Hematopoietic multipotent progenitor cell treated with erythropoietin and hydrocortisone succinate and interleukin-3 and kit ligand, for 15 days (in vitro differentiated cells): Measurements from ENCODE around the gene SMYD4.
"Not testable (repeated sequence)": the region's sequence is repeated elsewhere in the genome, so short reads cannot be mapped to it uniquely, and the experiment has no call there.

Source experiments
- DNase-seq: peaks from one replicate; pipeline ENCODE4 v3.0.0-alpha.2; 2015; ENCODE audit warnings: low spot score

SMYD4 gene

DNA sequence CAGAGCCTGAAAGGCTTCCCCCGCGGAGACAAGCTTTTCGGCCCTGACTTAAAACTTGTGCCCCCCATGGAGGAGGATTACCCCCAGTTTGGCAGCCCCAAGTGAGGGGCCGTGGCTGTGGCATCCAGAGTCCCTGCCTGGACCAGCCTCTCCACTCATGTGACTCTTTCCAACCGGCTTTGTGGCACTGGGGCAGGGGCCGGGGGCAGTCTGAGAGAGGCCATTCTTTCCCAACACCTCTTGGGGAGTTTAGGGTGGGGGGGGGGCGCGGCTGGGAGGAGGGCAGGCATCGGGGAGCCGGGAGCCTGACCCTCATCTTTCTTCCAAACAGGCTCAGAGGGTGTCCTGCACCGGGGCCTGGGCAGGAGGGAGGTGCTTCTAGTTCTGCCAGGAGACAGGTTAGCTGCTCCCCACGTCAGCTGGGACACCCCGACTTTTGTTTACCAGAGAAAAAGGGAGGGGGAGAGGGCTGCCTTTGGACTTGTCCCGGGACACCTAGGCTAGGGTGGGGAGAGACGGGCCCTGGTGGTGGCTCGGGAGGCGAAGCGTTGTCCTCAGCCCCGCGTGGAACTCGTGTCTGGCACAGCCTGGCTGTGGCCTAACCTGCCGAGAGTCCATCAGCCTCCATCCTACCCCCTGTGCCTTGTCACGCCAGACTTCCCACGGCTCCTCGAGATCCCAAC, 75.1 kb downstream of the SMYD4 start:
- DNase-seq, result no peak

- DNase-seq, result no peak
These were observed 75.8 kb downstream of the SMYD4 start for GRCh38 chr17:1753767-1754429.

GRCh38 chr17:1752425-1753262, 77.1 kb downstream of the SMYD4 start:
- DNase-seq, result no peak

DNA sequence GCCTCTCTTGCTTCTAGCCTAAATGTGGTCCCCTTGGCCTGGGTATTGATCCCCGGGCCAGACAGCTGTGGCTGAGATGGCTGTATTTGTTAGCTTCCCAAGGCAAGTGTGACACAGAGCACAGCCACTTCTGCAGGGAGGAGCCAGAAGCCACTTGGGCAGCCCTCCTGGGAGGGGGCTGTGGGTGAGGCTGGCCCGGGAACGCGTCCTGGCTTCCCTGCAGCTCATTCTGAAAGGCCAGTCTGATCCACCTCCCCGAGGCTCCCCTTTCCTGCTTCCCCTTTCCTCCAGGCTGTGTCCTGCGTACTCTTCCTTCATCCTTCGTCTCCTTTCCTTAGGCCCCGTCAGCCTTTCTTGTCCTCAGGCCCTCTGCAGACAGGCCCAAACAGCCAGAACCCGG, 79.1 kb downstream of the SMYD4 start:
- no peak for DNase-seq

- no peak for DNase-seq
These were observed 82.6 kb downstream of the SMYD4 start for GRCh38 chr17:1746975-1747543.

DNA sequence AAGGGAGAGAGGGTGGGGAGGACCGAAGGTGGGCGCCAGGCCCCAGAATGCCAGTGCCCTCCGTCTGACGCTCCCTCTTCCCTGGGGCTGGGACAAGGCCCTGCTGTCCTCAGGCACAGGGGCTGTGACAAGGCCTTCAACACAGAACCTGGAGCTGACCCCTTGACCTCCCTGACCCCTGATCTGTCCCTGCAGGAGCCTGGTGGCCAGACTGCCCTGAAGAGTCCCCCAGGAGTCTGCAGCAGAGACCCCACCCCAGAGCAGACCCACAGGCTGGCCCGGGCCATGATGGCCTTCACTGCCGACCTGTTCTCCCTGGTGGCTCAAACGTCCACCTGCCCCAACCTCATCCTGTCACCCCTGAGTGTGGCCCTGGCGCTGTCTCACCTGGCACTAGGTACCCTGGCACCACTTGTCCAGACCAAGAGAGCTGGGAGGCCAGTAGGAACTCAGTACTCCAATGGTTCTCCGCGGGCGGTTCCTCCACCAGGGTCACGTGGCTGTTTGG, 84.1 kb downstream of the SMYD4 start:
- DNase-seq, result no peak

DNA sequence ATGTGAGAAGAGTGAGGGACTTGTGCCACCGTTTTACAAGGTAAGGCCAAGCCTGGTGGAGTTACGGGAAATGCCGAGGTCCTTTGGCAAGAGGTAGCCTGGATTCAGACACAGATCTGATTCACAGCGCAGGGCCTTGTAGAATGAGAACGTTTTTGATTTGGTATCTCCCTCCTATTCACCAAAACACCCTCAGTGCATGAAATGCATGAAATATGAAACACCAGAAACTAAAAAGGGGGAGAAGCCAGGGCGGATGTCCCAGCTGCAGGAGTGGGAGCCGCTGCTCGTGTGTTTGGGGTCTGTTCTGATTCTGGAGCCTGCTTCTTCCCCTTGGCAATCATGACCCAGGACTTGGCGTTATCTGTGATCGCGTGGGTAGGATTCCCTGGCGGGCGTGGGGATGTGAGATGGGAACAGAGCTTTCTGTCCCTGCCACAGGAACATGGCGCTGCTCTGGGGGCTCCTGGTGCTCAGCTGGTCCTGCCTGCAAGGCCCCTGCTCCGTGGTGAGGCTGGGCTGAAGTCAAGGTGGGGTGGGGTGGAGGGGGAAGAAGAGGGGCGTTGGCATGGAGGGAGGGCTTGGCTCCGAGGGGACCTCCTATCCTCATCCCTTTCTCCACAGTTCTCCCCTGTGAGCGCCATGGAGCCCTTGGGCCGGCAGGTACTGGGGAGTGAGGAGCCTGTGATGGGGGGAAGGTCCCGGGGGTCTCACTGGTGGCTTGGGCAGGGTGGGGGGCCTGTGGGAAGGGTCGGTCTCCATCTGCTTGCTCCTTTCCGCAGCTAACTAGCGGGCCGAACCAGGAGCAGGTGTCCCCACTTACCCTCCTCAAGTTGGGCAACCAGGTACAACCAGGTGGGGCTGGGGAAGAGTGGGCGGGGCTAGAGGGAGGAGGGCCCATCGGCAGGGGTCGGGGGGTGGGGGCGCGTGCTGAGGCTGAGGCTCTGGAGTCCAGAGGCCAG, 84.9 kb downstream of the SMYD4 start:
- DNase-seq, result no peak

- DNase-seq, result no peak
These were observed 86.6 kb downstream of the SMYD4 start for GRCh38 chr17:1743088-1743439.

- DNase-seq, result no peak
These were observed 87.2 kb downstream of the SMYD4 start, which contains the start of gene SERPINF2 for GRCh38 chr17:1742371-1743087. SERPINF2 (plus strand) TSS chr17:1742871; CDS start chr17:1744996, 2,125 bp downstream.

DNA sequence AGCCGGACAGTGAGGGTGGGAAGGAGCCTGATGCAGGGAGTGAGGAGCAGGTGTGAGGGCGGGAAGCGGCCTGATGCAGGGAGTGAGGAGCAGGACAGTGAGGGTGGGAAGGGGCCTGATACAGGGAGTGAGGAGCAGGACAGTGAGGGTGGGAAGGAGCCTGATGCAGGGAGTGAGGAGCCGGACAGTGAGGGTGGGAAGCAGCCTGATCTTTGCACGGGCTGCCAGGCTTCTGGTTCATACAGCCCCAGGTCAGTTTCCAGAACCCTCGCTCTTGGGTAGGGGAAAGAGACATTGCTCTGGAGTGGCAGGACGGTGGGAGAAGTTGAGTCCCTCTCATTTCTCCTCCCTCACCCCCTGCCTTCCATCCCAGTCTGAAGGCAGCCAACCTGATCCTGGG, 87.8 kb downstream of the SMYD4 start:
- not testable (repeated sequence) for DNase-seq

GRCh38 chr17:1737531-1738291, 92.0 kb downstream of the SMYD4 start:
- no peak for DNase-seq

GRCh38 chr17:1736348-1737281, 93.1 kb downstream of the SMYD4 start:
- peak; percentile 55 for DNase-seq

GRCh38 chr17:1735834-1736347, 93.8 kb downstream of the SMYD4 start:
- no peak for DNase-seq

DNA sequence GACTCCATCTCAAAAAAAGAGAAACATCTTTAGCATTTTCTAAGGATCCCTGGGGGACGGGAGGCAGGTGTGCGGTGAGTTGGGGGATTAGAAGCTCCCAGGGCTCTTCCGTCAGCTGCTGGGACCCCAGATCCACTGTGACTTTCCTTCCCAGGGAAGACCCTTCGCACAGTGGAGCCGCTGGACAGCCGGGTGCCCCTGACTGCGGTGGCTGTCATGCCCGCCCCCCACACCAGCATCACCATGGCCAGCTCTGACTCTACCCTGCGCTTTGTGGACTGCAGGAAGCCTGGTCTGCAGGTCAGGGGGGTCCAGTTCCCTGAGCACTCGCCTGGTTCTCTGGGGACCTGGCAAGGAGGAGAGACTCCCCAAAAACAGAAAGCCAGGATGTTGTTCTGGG, 94.3 kb downstream of the SMYD4 start:
- no peak for DNase-seq

DNA sequence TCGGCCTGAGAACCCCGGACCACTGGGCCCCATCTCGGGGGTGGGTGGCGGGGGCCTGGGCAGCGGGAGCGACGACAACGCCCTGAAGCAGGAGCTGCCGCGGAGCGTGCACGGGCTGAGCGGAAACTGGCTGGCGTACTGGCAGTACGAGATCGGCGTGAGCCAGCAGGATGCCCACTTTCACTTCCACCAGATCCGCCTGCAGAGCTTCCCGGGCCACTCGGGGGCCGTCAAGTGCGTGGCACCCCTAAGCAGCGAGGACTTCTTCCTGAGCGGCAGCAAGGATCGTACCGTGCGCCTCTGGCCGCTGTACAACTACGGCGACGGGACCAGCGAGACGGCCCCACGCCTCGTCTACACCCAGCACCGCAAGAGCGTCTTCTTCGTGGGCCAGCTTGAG, 95.9 kb downstream of the SMYD4 start:
- DNase-seq, result no peak

DNA sequence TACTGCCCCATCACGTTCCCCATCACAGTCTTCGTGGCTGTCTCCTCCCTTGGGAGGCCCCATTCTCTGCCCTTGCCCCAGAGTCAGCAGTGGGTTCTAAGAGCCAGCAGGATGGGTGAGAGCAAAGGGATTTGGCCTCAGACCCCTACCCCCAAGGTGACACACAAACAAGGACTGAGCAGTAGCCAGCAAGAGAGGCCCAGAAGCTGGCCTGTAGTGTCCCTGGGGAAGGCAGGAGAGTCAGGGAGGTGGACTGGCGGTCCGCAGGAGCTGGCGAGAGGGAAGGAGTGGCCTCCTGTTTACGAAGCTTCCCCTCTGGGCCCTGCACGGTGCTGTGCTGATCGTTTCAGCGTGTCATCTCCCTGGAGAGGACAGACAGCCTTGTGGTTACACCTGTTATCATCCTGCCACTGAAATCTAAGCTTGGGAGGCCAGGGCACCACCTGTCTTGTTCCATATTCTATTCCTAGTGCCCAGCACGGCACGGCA, 96.8 kb downstream of the SMYD4 start:
- no peak for DNase-seq

DNA sequence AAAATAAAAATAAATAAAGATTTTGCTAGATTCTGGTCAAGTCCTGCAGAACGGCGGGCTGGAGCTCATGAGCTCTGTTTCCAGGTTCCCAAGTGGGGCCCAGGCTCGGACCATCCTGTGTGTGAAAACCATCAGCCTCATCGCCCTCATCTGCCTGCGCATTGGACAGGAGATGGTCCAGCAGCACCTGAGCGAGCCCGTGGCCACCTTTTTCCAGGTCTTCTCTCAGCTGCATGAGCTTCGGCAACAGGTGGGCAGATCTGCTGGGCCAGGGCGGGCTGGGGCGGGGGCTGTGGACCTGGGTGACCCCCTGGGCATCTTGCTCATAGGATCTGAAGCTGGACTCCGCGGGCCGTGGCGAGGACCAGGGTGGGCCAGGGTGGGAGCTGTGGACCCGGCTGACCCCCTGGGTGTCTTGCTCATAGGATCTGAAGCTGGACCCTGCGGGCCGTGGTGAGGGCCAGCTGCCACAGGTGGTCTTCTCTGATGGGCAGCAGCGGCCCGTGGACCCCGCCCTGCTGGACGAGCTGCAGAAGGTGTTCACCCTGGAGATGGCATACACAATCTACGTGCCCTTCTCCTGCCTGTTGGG, 97.4 kb downstream of the SMYD4 start:
- no peak for DNase-seq

DNA sequence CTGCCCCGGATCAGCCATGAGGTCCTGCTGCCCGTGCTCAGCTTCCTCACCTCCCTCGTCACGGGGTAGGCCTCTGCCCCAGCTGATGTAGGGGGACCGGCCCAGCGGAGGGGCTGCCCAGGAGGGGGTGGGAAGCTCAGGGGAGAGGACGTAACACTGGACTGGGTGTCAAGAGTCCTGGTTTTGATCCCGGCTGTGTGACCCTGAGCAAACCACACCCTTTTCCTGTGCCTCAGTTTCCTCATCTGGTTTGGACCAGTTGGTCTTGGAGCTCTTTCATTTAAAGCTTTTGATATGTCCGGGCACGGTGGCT, 98.6 kb downstream of the SMYD4 start:
- DNase-seq, result no peak
